Fibroblast of lung (primary cell): Measurements from ENCODE around the gene MUS81.

Experiments
- CTCF ChIP-seq, 2 donors: IDR thresholded peaks in 1 of 2; conservative IDR thresholded peaks in 1 of 2; 1 replicate in 1 of 2; 2 replicates in 1 of 2; pipeline ENCODE4 v1.5.1; 2011 to 2012; ENCODE audit warnings: low read length in 2 of 2, control low read depth in 1 of 2, inconsistent platforms in 1 of 2, low read depth in 1 of 2, mild to moderate bottlenecking in 1 of 2
- EZH2 ChIP-seq: IDR thresholded peaks from 2 replicates; pipeline ENCODE4 v1.5.1; 2012; ENCODE audit warnings: low read length, control low read depth, mild to moderate bottlenecking; ENCODE audit errors: missing control alignments

GRCh38 chr11:65899356-65900124 lies 39.3 kb downstream of the MUS81 start:
- TF ChIP-seq CTCF (conservative IDR thresholded peaks at IDR 0.05 in 1 of 2, IDR thresholded peaks at IDR 0.05 in 1 of 2; ENCODE audit: low read depth in 1 of 2, low read length in 2 of 2) (no peak), EZH2 (no peak)
